Measurements from ENCODE around the gene SPATA9.

The SPATA9 gene

GRCh38 chr5:95620870-95621838 lies 61.6 kb downstream of the SPATA9 start:
- DNase-seq (ENCODE audit: low read depth in 1 of 2, low spot score in 1 of 2), result peak; percentile 21 to 38

GRCh38 chr5:95620030-95620869 lies 62.5 kb downstream of the SPATA9 start, which contains the start of gene GPR150:
Gene GPR150 (plus strand): TSS chr5:95620087. CDS start chr5:95620276, 189 bp downstream.
- peak; percentile 34 to 55 for DNase-seq (ENCODE audit: low read depth in 1 of 2, low spot score in 1 of 2)

GRCh38 chr5:95619514-95620029 lies 63.2 kb downstream of the SPATA9 start:
- no peak for DNase-seq (ENCODE audit: low read depth in 1 of 2, low spot score in 1 of 2)

- DNase-seq (ENCODE audit: low read depth in 1 of 2, low spot score in 1 of 2), result no peak
Observed at GRCh38 chr5:95619096-95619495, 63.7 kb downstream of the SPATA9 start.

- DNase-seq (ENCODE audit: low read depth in 1 of 2, low spot score in 1 of 2), result no peak
Observed at GRCh38 chr5:95617057-95617456, 65.7 kb downstream of the SPATA9 start.

GRCh38 chr5:95615164-95615467 lies 67.7 kb downstream of the SPATA9 start:
- DNase-seq (ENCODE audit: low read depth in 1 of 2, low spot score in 1 of 2), result no peak

- DNase-seq (ENCODE audit: low read depth in 1 of 2, low spot score in 1 of 2), result no peak
Observed at GRCh38 chr5:95613514-95613913, 69.3 kb downstream of the SPATA9 start.

GRCh38 chr5:95611396-95611795 lies 71.4 kb downstream of the SPATA9 start:
- DNase-seq (ENCODE audit: low read depth in 1 of 2, low spot score in 1 of 2), result no peak

GRCh38 chr5:95610546-95610945 lies 72.2 kb downstream of the SPATA9 start:
- no peak for DNase-seq (ENCODE audit: low read depth in 1 of 2, low spot score in 1 of 2)

GRCh38 chr5:95609711-95610110 lies 73.1 kb downstream of the SPATA9 start:
- no peak for DNase-seq (ENCODE audit: low read depth in 1 of 2, low spot score in 1 of 2)
